K562 (cell line): ENCODE data around the gene MAP1LC3B. TPM values are rescaled to one million over a fixed set of nuclear protein-coding genes. Genes with fewer than 3 reads are reported as not detected.

Experiments
- EP400 ChIP-seq: fragments of 450-650 bp; IDR thresholded peaks from 2 replicates; pipeline ENCODE4 v1.6.1; 2017; ENCODE audit warnings: antibody characterized with exemption, mild to moderate bottlenecking, moderate library complexity
- FIP1L1 ChIP-seq: fragments of 200-400 bp; formaldehyde crosslinking; IDR thresholded peaks from 2 replicates; pipeline ENCODE4 v1.6.1; 2018; ENCODE audit warnings: mild to moderate bottlenecking, low read depth, low read length; ENCODE audit not compliant: poor library complexity, severe bottlenecking
- POLR2AphosphoS2 ChIP-seq: IDR thresholded peaks from 2 replicates; pipeline ENCODE4 v1.6.1; 2012; ENCODE audit warnings: low read length, improper control_type of control experiment
- ZBTB12 ChIP-seq: fragments of 250-450 bp; sonication (Bioruptor Pico); IDR thresholded peaks from 2 replicates; pipeline ENCODE4 v1.4.0; 2020
- ZBTB40 ChIP-seq, 2 experiments: fragments of 450-650 bp in 1 of 2; sonication (generic) in 1 of 2; formaldehyde crosslinking in 1 of 2; IDR thresholded peaks; 2 replicates each; pipeline versions ENCODE4 v1.7.1 to v1.9.0; 2016 to 2022; ENCODE audit warnings: inconsistent platforms in 1 of 2, mild to moderate bottlenecking in 1 of 2, missing genetic modification reagents in 1 of 2
- ZNF3 ChIP-seq: fragments of 250-450 bp; sonication (Bioruptor Pico); IDR thresholded peaks from 2 replicates; pipeline ENCODE4 v1.5.0; 2021; ENCODE audit warnings: mild to moderate bottlenecking, moderate library complexity
- ZNF780A ChIP-seq: fragments of 250-450 bp; sonication (Bioruptor Pico); IDR thresholded peaks from 2 replicates; pipeline ENCODE4 v1.5.0; 2021; ENCODE audit warnings: mild to moderate bottlenecking
- polyA plus RNA-seq, 8 experiments: library from polyadenylated mRNA; depleted of rRNA in 4 of 8; stranded (reverse) in 5 of 8; unstranded in 3 of 8; fragments of >200 nt; fragmentation: Nextera tagmentation in 2 of 8; fragmentation: Illumina TruSeq in 1 of 8; extraction: Ambion mirVana in 2 of 8; extraction: Trizol in 1 of 8; gene quantifications; 2 replicates each; pipeline versions ENCODE4 v1.2.1 to v1.2.3, GENCODE V29; 2011 to 2014; ENCODE audit warnings: inconsistent platforms in 1 of 8, missing spikeins in 1 of 8
- total RNA-seq, 7 experiments: library from RNA; depleted of rRNA in 6 of 7; stranded (reverse); fragments of >200 nt in 6 of 7; fragmentation: Illumina TruSeq in 2 of 7; extraction: Trizol in 2 of 7; gene quantifications; 2 replicates each; pipeline versions ENCODE4 v1.2.1 to v1.2.3, GENCODE V29; 2011 to 2021; ENCODE audit warnings: low replicate concordance in 1 of 7
- TF ChIP-seq, protein P1 (sequence below), 2 experiments: fragments of 450-650 bp; formaldehyde crosslinking in 1 of 2; IDR thresholded peaks; 2 replicates each; pipeline versions ENCODE4 v1.4.0 to v1.6.1; 2014 to 2020; ENCODE audit warnings: mild to moderate bottlenecking in 2 of 2, borderline replicate concordance in 1 of 2, low read depth in 1 of 2

The MAP1LC3B gene
- total and polyA plus RNA-seq, 9 of the 15 experiments (the other 6 are each of a cell fraction or from before 2014, with no cell fraction given): 16.0 to 81.5 (median 36.7) TPM

DNA sequence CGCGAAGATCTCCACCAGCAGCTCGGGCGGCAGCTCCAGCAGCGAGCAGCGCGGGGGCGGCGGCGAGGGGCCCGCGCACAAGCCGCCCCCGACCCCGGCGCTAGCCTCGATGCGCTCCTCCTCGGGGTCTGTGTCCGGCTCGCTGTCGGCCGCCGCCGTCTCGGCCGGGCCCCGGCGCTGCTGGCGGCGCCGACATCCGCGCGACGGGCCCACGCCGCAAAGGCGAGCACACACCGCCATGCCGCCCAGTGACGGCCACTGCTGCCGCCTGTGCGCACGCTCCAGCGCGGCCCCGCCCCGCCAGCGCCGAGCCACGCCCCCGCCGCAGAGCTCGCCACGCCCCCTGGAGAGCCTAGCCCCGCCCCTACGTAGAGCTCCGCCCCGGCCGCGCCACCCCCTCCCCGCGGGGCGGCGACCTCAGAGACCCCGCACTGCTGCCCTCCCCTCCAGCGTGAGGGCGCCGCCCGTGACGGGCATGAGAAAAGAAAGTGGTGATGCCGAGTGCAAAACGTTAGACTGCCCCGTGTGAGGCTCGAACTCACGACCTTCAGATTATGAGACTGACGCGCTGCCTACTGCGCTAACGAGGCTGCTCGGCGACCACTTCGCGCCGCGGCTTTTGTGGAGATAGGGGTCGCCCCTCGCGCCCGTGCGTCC lies 8.5 kb upstream of the MAP1LC3B start, which contains the start of gene FBXO31 (continued):
- no peak for TF ChIP-seq FIP1L1
- TF ChIP-seq ZBTB12 (CRISPR knock-in tag): no peak; the same call in 1 of the 2 replicates
- peak; percentile 12; the same call in 1 of the 2 replicates for TF ChIP-seq EP400
- TF ChIP-seq POLR2AphosphoS2: no peak
- peak; percentile 89 for TF ChIP-seq ZBTB40 (IDR thresholded peaks at IDR 0.05)
- no peak for TF ChIP-seq ZBTB40 (CRISPR knock-in tag; IDR thresholded peaks at IDR 0.05)
- TF ChIP-seq ZNF780A (CRISPR knock-in tag): no peak
- TF ChIP-seq ZNF3 (CRISPR knock-in tag): no peak
- TF ChIP-seq, protein P1, sequence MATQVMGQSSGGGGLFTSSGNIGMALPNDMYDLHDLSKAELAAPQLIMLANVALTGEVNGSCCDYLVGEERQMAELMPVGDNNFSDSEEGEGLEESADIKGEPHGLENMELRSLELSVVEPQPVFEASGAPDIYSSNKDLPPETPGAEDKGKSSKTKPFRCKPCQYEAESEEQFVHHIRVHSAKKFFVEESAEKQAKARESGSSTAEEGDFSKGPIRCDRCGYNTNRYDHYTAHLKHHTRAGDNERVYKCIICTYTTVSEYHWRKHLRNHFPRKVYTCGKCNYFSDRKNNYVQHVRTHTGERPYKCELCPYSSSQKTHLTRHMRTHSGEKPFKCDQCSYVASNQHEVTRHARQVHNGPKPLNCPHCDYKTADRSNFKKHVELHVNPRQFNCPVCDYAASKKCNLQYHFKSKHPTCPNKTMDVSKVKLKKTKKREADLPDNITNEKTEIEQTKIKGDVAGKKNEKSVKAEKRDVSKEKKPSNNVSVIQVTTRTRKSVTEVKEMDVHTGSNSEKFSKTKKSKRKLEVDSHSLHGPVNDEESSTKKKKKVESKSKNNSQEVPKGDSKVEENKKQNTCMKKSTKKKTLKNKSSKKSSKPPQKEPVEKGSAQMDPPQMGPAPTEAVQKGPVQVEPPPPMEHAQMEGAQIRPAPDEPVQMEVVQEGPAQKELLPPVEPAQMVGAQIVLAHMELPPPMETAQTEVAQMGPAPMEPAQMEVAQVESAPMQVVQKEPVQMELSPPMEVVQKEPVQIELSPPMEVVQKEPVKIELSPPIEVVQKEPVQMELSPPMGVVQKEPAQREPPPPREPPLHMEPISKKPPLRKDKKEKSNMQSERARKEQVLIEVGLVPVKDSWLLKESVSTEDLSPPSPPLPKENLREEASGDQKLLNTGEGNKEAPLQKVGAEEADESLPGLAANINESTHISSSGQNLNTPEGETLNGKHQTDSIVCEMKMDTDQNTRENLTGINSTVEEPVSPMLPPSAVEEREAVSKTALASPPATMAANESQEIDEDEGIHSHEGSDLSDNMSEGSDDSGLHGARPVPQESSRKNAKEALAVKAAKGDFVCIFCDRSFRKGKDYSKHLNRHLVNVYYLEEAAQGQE (IDR thresholded peaks at IDR 0.05; ENCODE audit: borderline replicate concordance): no peak
- TF ChIP-seq, protein P1 (CRISPR knock-in tag; IDR thresholded peaks at IDR 0.05; ENCODE audit: low read depth): no peak
